ENCODE data around the gene TSHR. TPM values are rescaled to one million over a fixed set of nuclear protein-coding genes. Genes with fewer than 3 reads are reported as not detected.

Gene TSHR
- total and polyA plus RNA-seq, 2 experiments from 2014 or later = 0.83 TPM; not detected in 1

DNA sequence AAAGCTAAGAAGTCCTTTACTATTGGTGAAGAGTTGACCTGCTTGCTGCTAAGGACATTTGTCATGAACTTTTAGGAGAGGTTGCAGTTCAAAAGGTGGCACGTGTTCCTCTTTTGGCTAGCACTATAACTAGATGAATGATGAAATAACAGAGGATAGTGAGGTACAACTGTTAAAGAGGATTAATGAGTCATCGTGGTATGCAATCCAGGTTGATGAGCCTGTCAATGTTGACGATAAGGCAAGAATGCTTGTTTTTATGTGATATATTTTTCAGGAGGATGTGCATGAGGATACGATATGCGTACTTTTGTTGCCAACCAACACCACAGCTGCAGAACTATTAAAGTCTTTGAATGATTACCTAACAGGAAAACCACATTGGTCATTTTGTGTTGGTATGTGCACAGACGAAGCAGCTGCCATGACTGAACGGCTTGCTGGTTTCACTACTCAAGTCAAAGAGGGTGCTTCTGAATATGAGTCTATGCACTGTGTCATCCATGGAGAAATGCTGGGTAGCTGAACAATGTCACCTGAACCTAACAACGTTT is 24.5 kb upstream of the TSHR start:
- H3K79me2 ChIP-seq = no peaks in the 10 kb centered on the region
- no peaks in the 10 kb centered on the region for H3K9me3 ChIP-seq (ENCODE audit: low read depth)
- no peak overlapping the region for H3K27ac ChIP-seq
- H3K9me2 ChIP-seq (replicated peaks; ENCODE audit: insufficient read depth) = no peaks in the 10 kb centered on the region
- TF ChIP-seq EZH2phosphoT487 (IDR thresholded peaks at IDR 0.05; ENCODE audit: low read depth, severe bottlenecking, unreplicated experiment) = no peak
- no peak for TF ChIP-seq EZH2 (IDR thresholded peaks at IDR 0.05; ENCODE audit: borderline replicate concordance)
- TF ChIP-seq, protein P1, sequence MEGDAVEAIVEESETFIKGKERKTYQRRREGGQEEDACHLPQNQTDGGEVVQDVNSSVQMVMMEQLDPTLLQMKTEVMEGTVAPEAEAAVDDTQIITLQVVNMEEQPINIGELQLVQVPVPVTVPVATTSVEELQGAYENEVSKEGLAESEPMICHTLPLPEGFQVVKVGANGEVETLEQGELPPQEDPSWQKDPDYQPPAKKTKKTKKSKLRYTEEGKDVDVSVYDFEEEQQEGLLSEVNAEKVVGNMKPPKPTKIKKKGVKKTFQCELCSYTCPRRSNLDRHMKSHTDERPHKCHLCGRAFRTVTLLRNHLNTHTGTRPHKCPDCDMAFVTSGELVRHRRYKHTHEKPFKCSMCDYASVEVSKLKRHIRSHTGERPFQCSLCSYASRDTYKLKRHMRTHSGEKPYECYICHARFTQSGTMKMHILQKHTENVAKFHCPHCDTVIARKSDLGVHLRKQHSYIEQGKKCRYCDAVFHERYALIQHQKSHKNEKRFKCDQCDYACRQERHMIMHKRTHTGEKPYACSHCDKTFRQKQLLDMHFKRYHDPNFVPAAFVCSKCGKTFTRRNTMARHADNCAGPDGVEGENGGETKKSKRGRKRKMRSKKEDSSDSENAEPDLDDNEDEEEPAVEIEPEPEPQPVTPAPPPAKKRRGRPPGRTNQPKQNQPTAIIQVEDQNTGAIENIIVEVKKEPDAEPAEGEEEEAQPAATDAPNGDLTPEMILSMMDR (IDR thresholded peaks at IDR 0.05; ENCODE audit: poor library complexity) = no peak
- H2AFZ ChIP-seq = no peak overlapping the region
- H3K4me3 ChIP-seq = no peak overlapping the region
- H3K4me1 ChIP-seq (ENCODE audit: insufficient read depth) = no peaks in the 10 kb centered on the region
- no peaks in the 10 kb centered on the region for H4K20me1 ChIP-seq (ENCODE audit: insufficient read depth, poor library complexity, severe bottlenecking)
- H3K27me3 ChIP-seq = no peaks in the 10 kb centered on the region
- whole genome bisulfite sequencing (ENCODE audit: low lambda C conversion rate, missing lambda C conversion rate) = 79% methylated on average over 8 of the region's 8 CpGs
- no peaks in the 10 kb centered on the region for H3K36me3 ChIP-seq (replicated peaks; ENCODE audit: insufficient read depth, low read depth)
- DNase-seq (ENCODE audit: low spot score) = no peak
- no peak overlapping the region for H3K4me2 ChIP-seq

DNA sequence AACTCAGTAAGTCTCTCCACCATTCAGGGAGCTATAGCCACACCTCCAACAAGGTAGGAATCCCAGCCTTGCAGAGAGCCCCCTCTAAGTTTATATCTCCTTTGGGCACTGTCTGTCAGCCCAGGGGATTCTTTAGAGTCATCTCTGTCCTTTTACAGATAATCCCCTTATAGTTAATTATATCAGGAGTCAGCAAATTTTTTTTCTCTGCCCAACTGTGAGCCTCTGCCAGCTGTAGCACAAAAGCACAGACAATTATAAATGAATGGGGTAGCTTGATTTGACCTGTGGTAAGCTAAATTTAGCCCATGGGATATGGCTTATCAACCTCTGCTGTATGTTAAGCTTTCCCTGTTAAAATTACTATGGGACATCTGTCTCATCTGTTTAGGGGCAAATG is 22.1 kb upstream of the TSHR start:
- H3K4me1 ChIP-seq (ENCODE audit: insufficient read depth) = no peaks in the 10 kb centered on the region
- no peaks in the 10 kb centered on the region for H3K27me3 ChIP-seq
- H3K27ac ChIP-seq = no peak overlapping the region
- H3K79me2 ChIP-seq = no peaks in the 10 kb centered on the region
- H3K4me3 ChIP-seq = no peak overlapping the region
- H3K9me3 ChIP-seq (ENCODE audit: low read depth) = no peaks in the 10 kb centered on the region
- H4K20me1 ChIP-seq (ENCODE audit: insufficient read depth, poor library complexity, severe bottlenecking) = no peaks in the 10 kb centered on the region
- H3K9me2 ChIP-seq (replicated peaks; ENCODE audit: insufficient read depth) = no peaks in the 10 kb centered on the region
- no peaks in the 10 kb centered on the region for H3K36me3 ChIP-seq (replicated peaks; ENCODE audit: insufficient read depth, low read depth)
- no peak for DNase-seq (ENCODE audit: low spot score)
- TF ChIP-seq EZH2phosphoT487 (IDR thresholded peaks at IDR 0.05; ENCODE audit: low read depth, severe bottlenecking, unreplicated experiment) (no peak), EZH2 (IDR thresholded peaks at IDR 0.05; ENCODE audit: borderline replicate concordance) (no peak)
- TF ChIP-seq, protein P1 (IDR thresholded peaks at IDR 0.05; ENCODE audit: poor library complexity) = no peak
- H2AFZ ChIP-seq = no peak overlapping the region
- no peak overlapping the region for H3K4me2 ChIP-seq

DNA sequence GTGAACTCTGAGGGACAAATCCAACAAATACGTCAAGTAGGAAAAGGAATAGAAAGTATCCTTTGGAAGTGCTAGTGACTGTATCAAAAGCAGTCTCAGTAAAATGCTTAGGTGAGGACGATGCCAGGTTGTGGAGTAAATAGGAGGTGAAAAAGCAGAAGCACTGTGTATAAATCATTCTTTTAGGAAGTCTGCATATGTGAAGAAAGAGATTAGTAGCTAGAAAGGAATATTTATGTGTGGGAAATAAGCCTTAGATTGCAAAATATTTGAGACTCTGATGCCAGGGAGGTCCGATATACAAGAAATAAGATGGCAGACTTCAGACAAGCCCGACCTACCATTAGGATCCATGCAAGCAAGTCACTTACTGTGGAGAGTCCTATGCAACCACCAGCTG is 21.7 kb upstream of the TSHR start:
- no peaks in the 10 kb centered on the region for H3K79me2 ChIP-seq

More for the DNA sequence above, 21.7 kb upstream of the TSHR start:
- DNase-seq (ENCODE audit: low spot score) = no peak
- Histone ChIP-seq H3K9me2 (replicated peaks; ENCODE audit: insufficient read depth) (no peaks in the 10 kb centered on the region), H2AFZ (no peak overlapping the region), H3K9me3 (ENCODE audit: low read depth) (no peaks in the 10 kb centered on the region), H3K27me3 (no peaks in the 10 kb centered on the region), H3K4me2 (no peak overlapping the region), H3K27ac (no peak overlapping the region), H3K4me3 (no peak overlapping the region), H3K36me3 (replicated peaks; ENCODE audit: insufficient read depth, low read depth) (no peaks in the 10 kb centered on the region), H4K20me1 (ENCODE audit: insufficient read depth, poor library complexity, severe bottlenecking) (no peaks in the 10 kb centered on the region), H3K4me1 (ENCODE audit: insufficient read depth) (no peaks in the 10 kb centered on the region)
- WGBS (ENCODE audit: low lambda C conversion rate, missing lambda C conversion rate) = 97% methylated on average over 4 of the region's 4 CpGs
- TF ChIP-seq EZH2 (IDR thresholded peaks at IDR 0.05; ENCODE audit: borderline replicate concordance) (no peak), EZH2phosphoT487 (IDR thresholded peaks at IDR 0.05; ENCODE audit: low read depth, severe bottlenecking, unreplicated experiment) (no peak)
- TF ChIP-seq, protein P1 (IDR thresholded peaks at IDR 0.05; ENCODE audit: poor library complexity) = no peak
